Measurements from ENCODE around the gene NBPF26. TPM values are rescaled to one million over a fixed set of nuclear protein-coding genes. Genes with fewer than 3 reads are reported as not detected.
"Not testable (repeated sequence)": the region's sequence is repeated elsewhere in the genome, so short reads cannot be mapped to it uniquely, and the experiment has no call there.

Gene NBPF26
- total RNA-seq, 1 donor from 2014 or later: 39.4 TPM

DNA sequence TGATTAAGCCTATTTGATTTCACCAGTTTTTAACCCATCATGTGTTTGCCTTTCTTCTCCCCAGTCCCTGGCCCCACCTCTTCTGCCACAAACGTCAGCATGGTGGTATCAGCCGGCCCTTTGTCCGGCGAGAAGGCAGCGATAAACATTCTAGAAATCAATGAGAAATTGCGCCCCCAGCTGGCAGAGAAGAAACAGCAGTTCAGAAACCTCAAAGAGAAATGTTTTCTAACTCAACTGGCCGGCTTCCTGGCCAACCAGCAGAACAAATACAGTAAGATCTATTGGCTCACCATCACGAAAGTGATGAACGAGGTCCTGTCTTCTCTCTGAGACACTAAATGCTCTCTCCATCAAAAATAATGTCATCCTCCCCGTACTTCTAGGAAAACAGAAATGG, 88.1 kb downstream of the NBPF26 start:
- H3K9me3 Mint-ChIP-seq; H3K36me3 Mint-ChIP-seq; H3K4me3 Mint-ChIP-seq; H3K27ac Mint-ChIP-seq; DNase-seq (ENCODE audit: extremely low spot score, unreplicated experiment); H3K4me1 Mint-ChIP-seq (ENCODE audit: unreplicated experiment); H3K27me3 Mint-ChIP-seq: not testable (repeated sequence)
- TF ChIP-seq, protein P1, sequence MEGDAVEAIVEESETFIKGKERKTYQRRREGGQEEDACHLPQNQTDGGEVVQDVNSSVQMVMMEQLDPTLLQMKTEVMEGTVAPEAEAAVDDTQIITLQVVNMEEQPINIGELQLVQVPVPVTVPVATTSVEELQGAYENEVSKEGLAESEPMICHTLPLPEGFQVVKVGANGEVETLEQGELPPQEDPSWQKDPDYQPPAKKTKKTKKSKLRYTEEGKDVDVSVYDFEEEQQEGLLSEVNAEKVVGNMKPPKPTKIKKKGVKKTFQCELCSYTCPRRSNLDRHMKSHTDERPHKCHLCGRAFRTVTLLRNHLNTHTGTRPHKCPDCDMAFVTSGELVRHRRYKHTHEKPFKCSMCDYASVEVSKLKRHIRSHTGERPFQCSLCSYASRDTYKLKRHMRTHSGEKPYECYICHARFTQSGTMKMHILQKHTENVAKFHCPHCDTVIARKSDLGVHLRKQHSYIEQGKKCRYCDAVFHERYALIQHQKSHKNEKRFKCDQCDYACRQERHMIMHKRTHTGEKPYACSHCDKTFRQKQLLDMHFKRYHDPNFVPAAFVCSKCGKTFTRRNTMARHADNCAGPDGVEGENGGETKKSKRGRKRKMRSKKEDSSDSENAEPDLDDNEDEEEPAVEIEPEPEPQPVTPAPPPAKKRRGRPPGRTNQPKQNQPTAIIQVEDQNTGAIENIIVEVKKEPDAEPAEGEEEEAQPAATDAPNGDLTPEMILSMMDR (conservative IDR thresholded peaks at IDR 0.05): peak; percentile 76

DNA sequence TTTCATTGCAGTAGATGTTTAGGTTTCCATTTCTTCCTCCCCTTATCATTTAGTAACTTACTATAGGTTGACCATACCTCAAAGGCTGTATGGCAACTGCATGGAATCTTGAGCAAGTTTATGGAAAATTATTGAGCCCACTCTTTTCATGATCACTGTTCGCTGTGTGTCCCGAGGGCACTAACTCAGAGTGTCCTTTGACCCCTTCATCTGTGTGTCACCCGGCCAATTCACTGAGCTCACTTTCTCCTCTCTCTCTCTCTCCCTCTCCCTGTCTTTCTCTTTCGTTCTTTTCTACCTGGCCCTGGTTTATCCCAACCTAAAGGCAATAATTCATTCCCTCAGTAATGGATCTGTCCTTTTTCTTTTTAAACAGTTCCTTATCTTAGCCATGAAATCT, 101.3 kb downstream of the NBPF26 start:
- not testable (repeated sequence) for H3K9me3 Mint-ChIP-seq; H3K4me3 Mint-ChIP-seq; H3K4me1 Mint-ChIP-seq (ENCODE audit: unreplicated experiment); DNase-seq (ENCODE audit: extremely low spot score, unreplicated experiment); H3K27me3 Mint-ChIP-seq; H3K27ac Mint-ChIP-seq; H3K36me3 Mint-ChIP-seq

DNA sequence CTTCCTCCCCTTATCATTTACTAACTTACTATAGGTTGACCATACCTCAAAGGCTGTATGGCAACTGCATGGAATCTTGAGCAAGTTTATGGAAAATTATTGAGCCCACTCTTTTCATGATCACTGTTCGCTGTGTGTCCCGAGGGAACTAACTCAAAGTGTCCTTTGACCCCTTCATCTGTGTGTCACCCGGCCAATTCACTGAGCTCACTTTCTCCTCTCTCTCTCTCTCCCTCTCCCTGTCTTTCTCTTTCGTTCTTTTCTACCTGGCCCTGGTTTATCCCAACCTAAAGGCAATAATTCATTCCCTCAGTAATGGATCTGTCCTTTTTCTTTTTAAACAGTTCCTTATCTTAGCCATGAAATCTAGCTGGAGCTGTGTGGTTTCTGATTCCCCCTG, 102.9 kb downstream of the NBPF26 start:
- H3K27ac Mint-ChIP-seq; H3K4me1 Mint-ChIP-seq (ENCODE audit: unreplicated experiment); H3K27me3 Mint-ChIP-seq; H3K36me3 Mint-ChIP-seq; H3K4me3 Mint-ChIP-seq; H3K9me3 Mint-ChIP-seq; DNase-seq (ENCODE audit: extremely low spot score, unreplicated experiment): not testable (repeated sequence)

DNA sequence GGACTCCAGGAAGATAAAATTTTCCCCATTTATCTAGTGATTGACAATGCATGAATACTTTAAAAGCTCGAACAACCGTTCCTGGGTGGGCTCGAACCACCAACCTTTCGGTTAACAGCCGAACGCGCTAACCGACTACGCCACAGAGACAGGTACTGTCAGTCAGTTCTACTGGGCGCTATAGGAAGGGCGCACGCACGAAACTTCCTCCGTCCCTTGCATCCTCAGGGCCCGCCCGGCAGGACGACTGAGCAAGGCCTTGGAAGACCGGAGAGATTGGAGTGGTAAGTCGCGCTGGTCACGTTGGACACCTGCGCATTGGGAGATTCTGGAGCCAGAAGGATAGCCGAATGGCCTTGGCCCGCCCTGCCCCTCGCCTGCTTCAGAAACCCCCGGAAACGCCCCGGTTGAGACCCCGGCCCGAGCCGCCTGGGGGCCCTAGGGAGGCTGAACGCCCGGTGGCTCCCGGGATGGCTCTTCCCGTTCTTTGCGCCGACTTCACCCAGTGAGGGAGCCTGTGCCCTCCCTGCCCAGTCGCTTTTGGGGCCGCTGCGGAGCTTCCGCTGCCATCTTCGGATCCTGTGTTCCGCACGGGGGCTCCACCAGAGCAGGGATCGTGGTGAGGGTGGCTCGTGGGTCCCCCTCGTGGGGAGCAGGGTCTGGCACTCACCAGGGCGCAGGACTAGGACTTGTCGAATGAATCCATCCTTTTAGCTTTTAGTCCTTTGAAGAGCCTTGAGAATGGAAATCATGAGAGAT, 120.6 kb downstream of the NBPF26 start:
- not testable (repeated sequence) for H3K36me3 Mint-ChIP-seq; H3K27me3 Mint-ChIP-seq; H3K4me1 Mint-ChIP-seq (ENCODE audit: unreplicated experiment); H3K9me3 Mint-ChIP-seq
- TF ChIP-seq, protein P1 (conservative IDR thresholded peaks at IDR 0.05): peak; percentile 64
- H3K27ac Mint-ChIP-seq: peak overlapping the region; percentile 78
- peak overlapping the region; percentile 85 for H3K4me3 Mint-ChIP-seq
- DNase-seq (ENCODE audit: extremely low spot score, unreplicated experiment): peak; percentile 74

DNA sequence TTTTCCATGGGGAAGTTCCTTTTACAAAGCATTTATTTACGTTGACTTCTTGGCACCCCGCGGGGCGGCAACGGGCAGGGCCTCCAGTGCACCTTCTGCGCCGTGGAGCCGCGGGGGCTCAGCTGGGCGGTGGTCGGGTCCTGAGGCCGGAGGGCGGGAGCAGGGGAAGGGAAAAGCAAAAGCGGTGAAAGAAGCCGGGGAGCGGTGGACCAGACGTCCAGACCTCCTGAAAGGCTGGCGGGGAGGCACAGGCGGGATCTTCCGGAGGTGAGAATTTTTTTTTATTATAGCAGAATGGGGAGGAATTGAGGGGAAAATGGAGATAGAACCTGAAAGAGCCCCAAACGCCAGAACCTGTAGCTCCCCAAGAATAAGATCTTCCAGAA, 121.2 kb downstream of the NBPF26 start:
- H3K4me3 Mint-ChIP-seq: peak overlapping the region; percentile 79
- H3K9me3 Mint-ChIP-seq: not testable (repeated sequence)

DNA sequence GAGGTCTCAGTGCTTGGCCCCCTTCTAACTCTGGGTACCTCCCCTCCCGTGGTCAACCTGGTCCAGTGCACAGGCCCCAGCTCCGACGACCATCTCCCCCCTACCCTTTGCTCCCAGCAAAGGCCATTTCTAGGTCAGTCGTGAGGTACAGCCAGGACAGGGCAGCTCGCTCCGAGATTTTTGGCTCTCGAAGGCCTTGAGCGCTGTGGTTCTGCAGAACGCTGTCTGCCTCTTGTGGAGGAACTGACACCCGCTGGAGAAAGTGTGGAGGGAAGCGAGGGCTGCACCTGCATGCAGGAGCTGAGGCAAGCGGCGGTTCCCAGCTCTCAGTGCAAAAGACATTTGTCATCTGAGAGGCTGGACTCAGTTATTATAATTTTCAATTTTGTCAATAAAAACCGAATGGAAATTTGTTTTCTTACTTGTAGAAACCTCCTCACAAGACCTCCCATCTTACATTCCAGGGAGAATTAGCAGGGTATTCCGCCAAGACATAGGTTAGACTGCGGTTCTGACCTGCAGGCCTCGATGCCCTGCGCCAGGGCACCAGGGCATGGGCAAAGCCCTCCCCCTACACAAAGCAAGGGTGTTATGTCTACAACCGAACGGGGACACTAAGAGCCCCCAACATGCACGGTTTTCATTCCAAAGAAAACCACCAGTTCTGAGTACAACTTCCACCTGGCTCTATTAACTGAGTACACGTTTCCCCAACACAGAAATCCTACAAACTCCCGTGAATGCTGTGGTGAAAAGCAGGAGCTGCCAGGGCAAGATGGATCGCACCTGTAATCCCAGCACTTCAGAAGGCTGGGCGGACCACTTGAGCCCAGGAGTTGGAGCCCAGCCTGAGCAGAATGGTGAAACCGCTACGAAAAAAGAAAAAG, 125.9 kb downstream of the NBPF26 start:
- H3K9me3 Mint-ChIP-seq; H3K4me1 Mint-ChIP-seq (ENCODE audit: unreplicated experiment); H3K36me3 Mint-ChIP-seq; DNase-seq (ENCODE audit: extremely low spot score, unreplicated experiment); H3K27me3 Mint-ChIP-seq: not testable (repeated sequence)
- peak overlapping the region; percentile 89 for H3K4me3 Mint-ChIP-seq
- H3K27ac Mint-ChIP-seq: peak overlapping the region; percentile 100

More for the DNA sequence above, 121.2 kb downstream of the NBPF26 start:
- H3K36me3 Mint-ChIP-seq; H3K4me1 Mint-ChIP-seq (ENCODE audit: unreplicated experiment); DNase-seq (ENCODE audit: extremely low spot score, unreplicated experiment); H3K27me3 Mint-ChIP-seq; H3K27ac Mint-ChIP-seq: not testable (repeated sequence)

DNA sequence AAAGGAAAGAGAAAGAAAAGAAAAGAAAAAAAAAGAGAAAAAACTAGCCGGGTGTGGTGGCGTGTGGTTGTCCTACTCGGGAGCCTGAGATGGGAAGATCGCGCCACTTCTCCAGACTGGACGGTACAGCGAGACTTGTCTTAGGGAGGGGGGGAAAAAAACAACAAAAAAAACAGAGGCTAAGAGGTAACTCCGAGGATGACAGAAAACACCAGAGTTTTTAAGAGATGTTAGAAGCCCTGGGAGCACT, 126.5 kb downstream of the NBPF26 start:
- DNase-seq (ENCODE audit: extremely low spot score, unreplicated experiment); H3K4me1 Mint-ChIP-seq (ENCODE audit: unreplicated experiment); H3K36me3 Mint-ChIP-seq; H3K27me3 Mint-ChIP-seq; H3K9me3 Mint-ChIP-seq: not testable (repeated sequence)
- peak overlapping the region; percentile 100 for H3K27ac Mint-ChIP-seq
- H3K4me3 Mint-ChIP-seq: peak overlapping the region; percentile 89

DNA sequence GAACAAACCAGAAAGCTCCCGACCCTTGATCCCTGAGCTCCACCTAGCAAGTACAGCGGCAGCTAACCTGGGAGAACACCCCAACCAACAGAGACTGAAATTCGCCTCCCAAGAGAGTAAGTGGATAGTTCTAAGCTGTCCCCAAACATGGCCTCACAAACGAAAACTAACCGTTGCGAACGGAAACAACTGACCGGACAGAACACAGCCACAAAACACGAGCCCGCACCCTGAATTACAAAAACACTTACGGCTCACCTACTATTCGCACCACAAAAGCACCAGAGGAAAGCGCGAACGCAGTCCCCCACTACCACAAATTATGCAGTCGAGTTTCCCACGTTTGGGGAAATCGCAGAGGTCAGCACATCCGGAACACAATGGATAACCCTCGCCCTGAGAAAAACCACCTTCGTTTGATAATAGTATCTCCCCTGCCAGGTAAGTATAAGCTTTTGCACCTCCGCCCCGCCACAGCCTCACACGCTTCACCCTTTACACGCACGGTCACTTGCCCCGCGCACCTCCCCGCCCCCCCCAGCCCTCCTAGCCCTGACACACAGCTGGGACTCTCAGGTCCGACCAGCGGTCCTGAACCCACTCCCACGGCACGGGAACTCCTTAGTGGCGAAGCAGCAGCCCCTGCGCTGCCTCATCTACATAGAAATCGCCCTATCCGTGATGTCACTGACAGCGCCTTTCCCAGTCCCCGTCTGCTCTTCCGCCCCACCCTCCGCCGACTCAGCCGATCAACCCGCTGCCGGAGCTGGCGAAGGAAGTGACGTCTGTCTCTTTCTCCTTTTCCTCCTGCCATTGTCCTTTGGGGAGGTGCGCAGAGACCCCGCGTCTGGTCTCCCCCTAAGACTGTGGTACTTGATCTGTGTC, 127.0 kb downstream of the NBPF26 start:
- H3K4me3 Mint-ChIP-seq: peak overlapping the region; percentile 89
- H3K27ac Mint-ChIP-seq: peak overlapping the region; percentile 100
- not testable (repeated sequence) for H3K4me1 Mint-ChIP-seq (ENCODE audit: unreplicated experiment); H3K36me3 Mint-ChIP-seq; H3K9me3 Mint-ChIP-seq; H3K27me3 Mint-ChIP-seq
- peak; percentile 83 for DNase-seq (ENCODE audit: extremely low spot score, unreplicated experiment)

DNA sequence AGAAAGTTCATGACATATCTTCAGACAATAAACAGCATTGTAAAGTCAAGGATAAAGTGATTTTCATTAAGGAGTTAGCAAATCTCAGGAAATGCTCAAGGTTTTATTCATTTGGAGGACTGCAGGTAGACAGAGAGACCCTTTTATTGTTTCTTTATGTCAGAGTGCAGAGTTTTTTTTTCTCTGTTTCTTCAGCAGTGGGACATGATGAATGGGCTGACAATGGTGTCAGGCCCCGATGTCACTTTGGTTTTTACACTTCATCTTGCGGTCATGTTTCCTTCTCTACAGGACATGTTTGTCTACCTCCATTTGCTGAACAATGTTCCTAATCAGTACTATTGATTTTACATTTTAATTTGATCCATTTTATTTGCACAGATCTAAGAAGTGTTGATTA, 134.4 kb downstream of the NBPF26 start:
- not testable (repeated sequence) for H3K36me3 Mint-ChIP-seq; H3K9me3 Mint-ChIP-seq; H3K4me1 Mint-ChIP-seq (ENCODE audit: unreplicated experiment); H3K27ac Mint-ChIP-seq; H3K27me3 Mint-ChIP-seq; DNase-seq (ENCODE audit: extremely low spot score, unreplicated experiment); H3K4me3 Mint-ChIP-seq

DNA sequence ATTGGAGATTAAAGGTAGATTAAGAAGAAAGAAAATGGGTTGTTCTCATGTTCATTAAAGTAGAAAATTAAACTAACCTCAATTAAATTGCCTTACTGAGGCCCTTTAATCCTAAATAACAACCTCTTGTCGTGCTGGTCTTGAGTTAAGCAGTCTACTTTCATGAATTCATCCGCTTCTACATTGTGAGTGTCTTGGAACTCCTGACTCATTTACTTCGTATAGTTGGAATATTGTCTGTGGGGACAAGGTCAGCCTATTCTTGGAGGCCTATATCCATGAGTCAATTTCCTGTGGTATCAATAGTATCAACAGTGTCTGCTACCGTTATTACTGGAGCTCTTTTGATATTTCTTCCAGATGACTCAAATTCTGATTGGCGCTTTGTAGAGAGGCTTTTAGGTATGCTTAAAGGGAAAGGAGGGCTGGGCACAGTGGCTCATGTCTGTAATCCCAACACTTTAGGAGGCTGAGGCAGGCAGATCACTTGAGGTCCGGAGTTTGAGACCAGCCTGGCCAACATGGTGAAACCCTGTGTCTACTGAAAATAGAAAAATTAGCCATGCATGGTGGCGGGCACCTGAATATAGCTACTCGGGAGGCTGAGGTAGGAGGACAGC, 136.0 kb downstream of the NBPF26 start:
- H3K27me3 Mint-ChIP-seq; DNase-seq (ENCODE audit: extremely low spot score, unreplicated experiment); H3K4me3 Mint-ChIP-seq; H3K27ac Mint-ChIP-seq; H3K4me1 Mint-ChIP-seq (ENCODE audit: unreplicated experiment); H3K9me3 Mint-ChIP-seq; H3K36me3 Mint-ChIP-seq: not testable (repeated sequence)

DNA sequence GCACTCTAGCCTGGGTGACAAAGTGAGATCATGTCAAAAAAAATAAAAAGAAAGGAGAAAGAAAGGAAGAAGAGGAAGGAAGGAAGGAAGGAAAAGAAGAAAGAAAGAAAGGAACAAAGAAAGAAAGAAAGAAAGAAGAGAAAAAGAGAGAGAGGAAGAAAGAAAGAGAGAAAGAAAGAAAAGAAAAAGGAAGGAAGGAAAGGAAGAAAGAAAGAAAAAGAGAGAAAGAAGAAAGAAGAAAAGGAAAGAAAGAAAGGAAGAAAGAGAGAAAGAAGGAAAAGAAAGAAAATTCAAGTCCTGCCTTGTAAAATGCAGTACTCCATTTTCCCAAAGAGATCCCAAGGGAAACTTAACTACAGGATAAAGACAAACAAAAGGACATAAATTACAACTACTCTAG, 154.5 kb downstream of the NBPF26 start:
- not testable (repeated sequence) for DNase-seq (ENCODE audit: extremely low spot score, unreplicated experiment); H3K9me3 Mint-ChIP-seq; H3K4me1 Mint-ChIP-seq (ENCODE audit: unreplicated experiment); H3K27me3 Mint-ChIP-seq; H3K4me3 Mint-ChIP-seq; H3K27ac Mint-ChIP-seq; H3K36me3 Mint-ChIP-seq

Data from type B pancreatic cell (in vitro differentiated cells).